Stimulated activated CD4-positive, alpha-beta T cell treated with anti-CD3 and anti-CD28 coated beads, Interleukin-15, amount 100 ng/mL, for 1 hour (primary cell): Measurements from ENCODE around the gene NCOR1.
A peak's percentile ranks its signal among the peaks of the same experiment; 100 is the strongest.
"Not testable (repeated sequence)": the region's sequence is repeated elsewhere in the genome, so short reads cannot be mapped to it uniquely, and the experiment has no call there.

Source experiments
- DNase-seq, 2 donors: peaks; one replicate each; pipeline ENCODE4 v3.0.0-alpha.2; 2020; ENCODE audit warnings: low read depth in 1 of 2, low spot score in 1 of 2

NCOR1 gene

DNA sequence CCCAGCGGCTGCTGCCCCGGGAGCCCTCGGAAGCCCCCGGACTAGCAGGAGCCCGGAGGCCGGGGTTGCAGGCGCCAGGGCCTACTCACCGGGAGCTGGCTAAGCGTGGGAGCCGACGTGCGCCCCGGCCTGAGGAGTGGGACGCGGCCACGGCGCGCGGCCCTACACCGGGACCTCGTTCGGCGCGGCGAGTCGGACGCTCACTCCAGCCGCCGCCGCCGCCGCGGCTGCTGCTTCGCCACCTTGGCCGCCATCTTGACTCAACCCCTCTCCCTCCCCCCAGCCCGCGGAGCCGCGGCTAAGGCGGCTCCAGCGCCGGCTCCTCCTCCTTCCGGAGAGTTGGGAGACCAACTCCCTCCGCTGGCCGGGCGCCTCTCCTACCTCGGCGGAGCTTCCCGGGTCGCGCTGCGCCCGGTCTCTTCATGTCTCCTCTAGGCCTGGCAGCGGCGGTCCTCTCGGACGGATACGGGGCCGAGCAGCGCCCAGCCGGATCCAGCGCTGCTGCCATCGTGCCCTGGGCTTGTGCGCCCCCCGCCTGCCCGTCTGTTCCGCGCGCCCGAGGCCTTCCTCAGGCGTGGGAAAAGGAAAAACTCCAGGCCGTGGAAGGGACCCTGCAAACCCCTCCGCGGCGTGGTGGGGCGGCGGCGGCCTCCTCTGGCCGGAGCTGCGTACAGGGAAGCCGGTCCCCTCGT is at the start of gene NCOR1:
Gene NCOR1, minus strand, starts transcription at position 262 of the 692 bp plus-strand sequence. CDS start 20,965 bp downstream, outside the sequence.
- peak; percentile 76 to 83 for DNase-seq

DNA sequence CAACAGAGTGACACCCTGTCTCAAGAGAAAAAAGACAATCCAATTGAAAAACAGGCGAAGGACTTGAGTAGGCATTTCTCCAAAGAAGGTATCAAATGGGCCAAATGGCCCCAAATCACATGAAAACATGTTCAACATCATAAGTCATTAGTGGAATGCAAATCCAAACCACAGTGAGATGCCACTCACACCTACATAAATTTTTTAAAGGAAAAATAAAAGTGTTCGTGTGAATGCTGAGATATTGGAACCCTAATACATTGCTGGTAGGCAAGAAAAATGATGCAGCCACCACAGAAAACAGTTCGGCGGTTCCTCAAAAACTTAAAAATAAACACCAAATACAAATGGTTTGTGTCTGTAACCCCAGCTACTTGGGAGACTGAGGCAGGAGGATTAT is 46.9 kb upstream of the NCOR1 start:
- no peak for DNase-seq

DNA sequence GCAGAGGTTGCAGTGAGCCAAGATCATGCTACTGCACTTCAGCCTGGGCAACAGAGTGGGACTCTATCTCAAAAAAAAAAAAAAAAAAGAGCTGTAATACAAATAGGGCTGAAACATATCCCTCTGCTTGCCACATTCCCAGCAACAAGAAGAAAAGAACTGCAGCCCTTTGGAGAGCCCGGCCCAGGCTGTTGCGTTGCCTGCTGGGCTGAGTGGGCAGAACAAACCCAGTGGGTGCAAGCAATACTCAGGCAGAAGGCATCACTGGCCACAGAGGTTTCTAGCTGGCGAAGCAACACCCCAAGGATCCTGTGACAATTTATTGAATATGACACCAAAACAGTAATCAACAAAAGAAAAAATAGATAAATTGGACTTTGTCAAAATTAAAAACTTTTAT is 45.7 kb upstream of the NCOR1 start:
- no peak for DNase-seq

DNA sequence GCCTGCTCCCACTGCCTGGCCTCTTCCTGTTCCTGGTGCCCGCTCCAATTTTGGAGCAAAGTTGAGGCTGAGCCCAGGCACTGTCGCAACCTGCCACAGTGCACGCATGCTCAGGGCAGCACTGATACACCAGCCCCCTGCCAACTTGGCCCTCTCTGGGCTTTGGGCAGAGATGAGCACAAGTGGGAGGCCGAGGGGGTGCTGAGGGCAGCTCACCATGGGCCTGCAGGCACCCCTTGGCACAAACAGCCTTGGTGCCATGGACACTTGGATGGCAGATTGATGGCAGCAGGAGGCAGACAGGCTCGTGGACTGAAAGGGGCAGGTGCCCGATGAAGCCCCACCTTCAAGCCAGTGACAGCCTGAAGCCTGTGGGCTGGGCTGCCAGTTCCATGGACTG is 44.6 kb upstream of the NCOR1 start:
- DNase-seq, result no peak

DNA sequence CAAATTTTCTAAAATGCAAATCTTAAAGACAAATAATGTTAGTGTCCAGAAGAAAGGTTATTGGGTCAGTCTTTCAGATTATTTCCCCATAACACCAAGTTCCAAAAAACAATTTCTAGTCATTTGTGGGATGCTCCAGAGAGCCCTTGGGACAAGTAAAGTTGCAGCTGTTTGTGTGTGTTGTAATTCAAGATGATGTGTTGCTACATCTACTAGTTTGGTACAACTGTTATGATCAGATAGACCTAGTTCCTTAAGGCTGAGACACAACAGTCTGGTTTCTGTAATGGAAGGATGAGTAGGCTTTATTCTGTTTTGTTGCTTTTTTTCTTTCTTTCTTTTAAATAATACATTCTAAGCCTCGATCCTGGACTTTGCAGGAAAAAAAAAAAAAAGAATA is 43.6 kb upstream of the NCOR1 start:
- DNase-seq, result no peak

DNA sequence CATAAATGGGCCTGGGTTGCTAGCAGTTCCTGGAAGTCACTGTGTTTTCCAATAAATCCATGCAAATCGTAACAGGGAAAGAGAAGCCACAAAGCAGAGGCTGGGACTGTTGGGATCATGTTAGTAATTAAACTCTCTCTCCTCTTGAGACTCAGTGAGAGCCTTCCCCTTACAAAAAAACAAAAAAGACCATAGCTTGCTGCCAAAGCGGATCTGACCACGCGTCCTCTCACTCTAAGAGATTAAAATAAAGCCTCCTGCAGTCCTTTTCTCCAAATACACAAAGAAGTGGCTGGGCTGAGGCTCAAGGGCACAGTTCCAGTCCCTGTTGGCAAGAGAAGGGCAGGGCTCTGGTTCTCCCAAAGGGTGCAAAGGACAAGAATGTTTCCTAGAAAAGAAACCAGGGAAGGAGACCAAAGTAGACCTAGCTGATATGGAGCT is 40.2 kb upstream of the NCOR1 start:
- no peak for DNase-seq

DNA sequence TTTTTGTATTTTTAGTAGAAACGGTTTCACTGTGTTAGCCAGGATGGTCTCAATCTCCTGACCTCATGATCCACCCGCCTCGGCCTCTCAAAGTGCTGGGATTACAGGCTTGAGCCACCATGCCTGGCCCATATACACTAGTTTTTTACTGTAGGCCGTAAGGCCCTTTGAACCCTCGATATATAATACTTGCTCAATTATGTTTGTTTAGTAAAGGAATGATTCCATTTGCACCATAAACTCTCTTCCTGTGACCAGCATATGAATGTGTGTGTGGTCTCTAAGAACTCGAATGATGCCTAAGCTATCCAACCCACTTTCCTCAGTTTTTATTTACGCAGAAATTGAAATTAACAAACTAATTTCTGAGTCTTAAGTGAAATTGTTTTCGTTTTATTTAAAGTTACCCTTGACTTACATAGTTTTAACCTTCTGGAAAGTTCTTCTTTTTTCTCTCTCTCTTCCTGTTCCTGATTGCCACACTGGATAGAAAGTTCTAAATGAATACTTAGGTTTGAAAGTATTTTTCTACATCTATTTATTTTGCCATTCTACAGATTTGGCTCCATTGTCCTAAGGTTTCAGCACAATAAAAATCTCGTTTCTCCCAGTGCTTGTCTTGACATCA is 39.6 kb upstream of the NCOR1 start:
- DNase-seq, result no peak

DNA sequence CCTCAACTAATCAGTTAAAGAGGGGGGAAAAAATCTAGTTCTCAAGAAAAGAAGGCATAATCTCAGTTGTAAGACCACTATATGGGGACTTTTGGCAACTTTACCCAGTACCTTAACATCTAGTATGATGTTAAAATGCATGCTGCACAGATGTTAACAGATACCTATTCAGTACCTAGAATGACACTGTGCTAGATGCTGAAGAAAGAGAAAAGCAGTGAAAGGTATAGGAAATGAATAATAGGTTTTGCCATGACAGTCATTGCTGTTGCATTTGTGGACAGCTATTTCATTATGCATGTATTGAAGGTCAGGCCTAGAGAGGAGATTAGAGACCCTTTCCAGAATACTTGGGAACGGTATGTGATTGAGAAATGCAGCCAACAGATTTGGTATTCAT is 36.2 kb upstream of the NCOR1 start:
- no peak for DNase-seq

DNA sequence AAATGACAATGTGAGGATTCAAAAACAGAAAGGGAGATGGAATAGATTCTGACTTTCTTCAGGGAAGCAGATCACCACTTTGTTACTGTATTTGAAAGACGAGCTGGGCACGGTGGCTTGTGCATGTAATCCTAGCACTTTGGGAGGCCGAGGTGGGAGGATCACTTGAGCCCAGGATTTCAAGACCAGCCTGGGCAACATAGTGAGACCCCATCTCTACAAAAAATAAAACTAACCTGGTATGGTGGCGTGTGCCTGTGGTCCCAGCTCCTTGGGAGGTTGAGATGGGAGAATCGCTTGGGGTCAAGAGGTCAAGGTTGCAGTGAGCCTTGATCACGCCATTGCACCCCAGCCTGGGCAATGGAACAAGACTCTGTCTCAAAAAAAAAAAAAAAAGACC is 35.7 kb upstream of the NCOR1 start:
- no peak for DNase-seq

DNA sequence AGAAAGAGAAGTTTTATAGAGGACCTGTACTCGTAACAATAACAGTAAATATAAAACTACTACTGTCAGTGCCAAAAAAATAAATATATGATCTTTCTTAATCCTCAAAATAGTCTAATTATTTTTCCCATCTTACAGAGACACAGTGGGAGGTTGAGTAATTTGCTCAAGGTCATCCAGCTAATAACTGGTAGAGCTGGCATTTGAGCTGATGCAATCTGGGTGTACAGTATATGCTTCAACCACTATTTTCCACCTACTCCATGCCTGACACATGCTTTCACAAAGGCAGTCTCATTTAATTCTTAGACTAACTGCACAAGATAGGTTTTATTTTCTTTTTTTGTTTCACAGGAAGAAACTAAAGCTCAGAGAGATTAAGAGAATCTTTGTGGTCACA is 35.3 kb upstream of the NCOR1 start:
- DNase-seq, result no peak

DNA sequence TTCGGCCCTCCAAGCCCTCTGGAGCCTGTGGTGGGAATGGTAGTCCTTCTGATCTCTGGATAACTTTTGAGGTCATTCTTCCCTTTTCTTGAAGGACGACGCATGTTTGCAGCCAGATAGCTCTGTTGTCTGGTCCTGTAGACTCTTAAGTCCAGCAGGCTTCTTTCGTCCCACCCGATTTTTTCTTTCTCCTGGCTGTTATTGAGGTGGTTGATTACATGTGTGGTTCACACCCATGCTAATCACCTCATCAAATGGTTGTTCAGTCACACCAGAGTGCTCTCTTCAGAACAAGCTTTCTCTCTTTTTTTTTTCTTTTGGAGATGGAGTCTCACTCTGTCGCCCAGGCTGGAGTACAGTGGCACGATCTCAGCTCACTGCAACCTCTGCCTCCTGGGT is 32.3 kb upstream of the NCOR1 start:
- no peak for DNase-seq

DNA sequence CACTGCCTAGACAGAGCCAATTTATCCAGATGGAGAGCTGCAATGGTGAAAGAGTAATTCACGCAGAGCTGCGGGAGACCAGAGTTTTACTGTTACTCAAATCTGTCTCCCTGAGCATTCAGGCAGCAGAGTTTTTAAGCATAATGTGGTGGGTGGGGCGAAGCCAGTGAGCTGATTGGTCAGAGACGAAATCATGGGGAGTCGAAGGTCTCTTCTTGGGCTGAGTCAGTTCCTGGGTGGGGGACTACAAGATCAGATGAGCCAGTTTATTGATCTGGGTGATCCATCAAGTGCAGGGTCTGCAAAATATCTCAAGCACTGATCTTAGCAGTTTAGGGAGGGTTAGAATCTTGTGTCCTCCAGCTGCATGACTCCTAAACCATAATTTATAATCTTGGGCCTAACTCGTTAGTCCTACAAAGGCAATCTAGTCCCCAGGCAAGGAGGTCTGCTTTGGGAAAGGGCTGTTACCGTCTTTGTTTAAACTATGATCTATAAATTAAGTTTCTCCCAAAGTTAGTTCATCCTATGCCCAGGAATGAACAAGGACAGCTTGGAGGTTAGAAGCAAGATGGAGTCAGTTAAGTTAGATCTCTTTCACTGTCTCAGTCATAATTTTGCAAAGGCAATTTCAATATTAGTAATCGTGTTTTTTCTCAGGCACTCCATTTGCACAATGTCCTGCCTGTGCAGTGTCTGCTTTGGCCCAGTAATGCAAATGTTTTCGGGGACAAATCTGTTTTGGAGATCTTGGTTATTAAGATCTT is 28.6 kb upstream of the NCOR1 start:
- no peak for DNase-seq

DNA sequence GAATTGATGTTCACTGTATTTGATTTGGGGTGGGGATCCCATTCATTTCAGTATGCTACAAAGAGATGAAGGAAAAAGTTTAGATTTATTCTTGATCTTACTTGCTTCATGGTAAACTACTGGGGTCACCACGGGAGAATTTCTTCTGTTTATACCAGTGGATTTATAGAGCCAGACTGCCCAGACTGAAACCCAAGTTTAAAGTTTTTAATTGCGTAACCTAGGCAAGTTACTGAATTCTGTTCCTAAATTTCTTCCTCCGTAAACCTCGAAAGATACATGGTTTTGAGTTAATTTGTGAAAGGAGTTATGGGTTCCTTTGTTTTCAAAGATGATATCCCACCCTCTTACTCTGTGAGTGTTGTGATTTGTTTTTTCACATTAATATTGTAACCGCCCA is 28.1 kb upstream of the NCOR1 start:
- no peak for DNase-seq

DNA sequence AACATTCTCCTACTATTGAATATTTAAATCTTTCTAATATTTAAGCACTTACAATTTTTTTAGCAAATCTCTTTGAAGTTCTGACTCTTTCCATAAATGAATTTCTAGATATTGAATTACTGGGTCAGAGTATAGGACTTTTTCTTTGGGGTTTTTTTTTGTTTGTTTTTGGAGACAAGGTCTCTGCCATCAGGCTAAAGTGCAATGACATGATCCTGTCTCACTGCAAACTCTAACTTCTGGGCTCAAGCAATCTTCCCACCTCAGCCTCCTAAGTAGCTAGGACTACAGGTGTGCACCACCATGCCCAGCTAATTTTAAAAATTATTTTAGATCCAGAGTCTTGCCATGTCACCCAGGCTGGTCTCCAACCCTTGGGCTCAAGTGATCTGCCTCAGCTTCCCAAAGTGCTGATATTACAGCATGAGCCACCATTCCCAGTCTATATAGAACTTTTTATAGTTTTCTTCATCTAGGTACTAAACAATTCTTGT is 26.6 kb upstream of the NCOR1 start:
- no peak for DNase-seq

DNA sequence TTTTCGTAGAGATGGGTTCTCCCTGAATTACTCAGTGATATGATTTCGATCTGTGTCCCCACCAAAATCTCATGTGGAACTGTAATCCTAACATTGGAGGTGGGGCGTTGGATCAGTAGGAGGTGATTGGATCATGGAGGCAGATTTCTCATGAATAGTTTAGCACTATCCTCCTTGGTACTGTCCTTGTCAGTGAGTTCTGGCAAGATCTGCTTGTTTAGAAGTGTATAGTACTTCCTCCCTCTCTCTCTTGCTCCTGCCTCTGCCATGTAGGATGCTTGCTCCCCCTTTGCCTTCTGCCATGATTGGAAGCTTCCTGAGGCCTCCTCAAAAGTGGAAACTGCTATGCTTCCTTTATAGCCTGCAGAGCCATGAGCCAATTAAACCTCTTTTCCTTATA is 24.6 kb upstream of the NCOR1 start:
- no peak for DNase-seq

DNA sequence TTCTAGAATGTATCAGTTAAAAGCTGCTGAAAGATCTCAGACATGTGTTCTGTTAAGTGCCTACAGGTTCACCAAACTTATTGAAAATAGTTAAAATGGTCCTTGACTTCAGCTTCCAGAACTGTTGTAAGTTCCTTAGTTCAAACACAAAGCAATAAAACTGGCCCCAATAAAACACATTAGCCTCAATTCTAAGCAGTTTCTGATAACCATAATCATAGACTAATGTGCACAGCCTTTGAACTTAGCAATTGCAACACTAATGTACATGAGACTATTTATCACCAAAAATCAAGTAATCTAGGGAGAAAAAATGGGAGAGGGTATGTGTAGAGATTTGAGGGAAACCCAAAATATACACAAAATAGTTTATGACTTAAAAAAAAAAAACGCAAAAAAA is 17.1 kb upstream of the NCOR1 start:
- DNase-seq, result no peak

DNA sequence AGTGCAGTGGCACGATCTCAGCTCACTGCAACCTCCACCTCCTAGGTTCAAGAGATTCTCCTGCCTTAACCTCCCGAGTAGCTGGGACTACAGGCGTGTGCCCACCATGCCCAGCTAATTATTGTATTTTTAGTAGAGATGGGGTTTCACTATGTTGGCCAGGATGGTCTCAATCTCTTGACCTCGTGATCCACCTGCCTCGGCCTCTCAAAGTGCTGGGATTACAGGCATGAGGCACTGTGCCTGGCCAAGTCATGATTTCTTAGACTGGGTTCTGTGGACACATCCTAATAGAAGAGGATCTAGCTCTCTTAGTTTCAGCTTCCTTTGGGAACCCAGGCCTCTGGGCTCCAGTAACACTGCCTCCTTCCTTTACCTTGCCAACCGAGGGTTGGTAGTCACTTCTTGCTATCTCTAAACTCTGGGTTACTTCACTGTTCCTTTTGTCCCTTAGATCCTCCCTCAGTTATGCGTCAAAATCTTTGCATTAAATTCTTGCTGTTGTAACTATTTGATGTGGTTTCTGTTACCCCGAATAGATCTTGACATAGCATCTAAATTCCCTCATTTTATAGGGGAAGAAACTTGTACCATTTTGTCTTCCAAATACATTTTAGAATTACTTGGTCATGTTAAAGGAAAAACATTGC is 14.7 kb upstream of the NCOR1 start:
- not testable (repeated sequence) for DNase-seq

DNA sequence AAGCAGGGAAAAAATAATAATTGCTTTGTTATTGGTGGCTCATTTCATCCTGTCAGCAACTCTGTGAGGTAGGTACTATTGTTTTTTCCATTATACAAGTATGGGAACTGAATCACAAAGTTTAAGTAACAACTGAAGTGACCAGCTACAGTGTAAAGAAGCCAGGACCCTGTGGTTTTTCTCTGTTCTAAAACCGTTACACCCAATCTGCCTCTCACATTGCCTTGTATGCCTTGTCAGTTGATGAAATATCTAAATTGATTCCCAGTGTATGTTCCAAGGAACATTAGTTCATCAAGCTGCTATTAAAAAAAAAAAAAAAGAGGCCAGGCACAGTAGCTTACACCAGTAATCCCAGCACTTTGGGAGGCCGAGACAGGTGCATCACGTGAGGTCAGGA is 7.1 kb upstream of the NCOR1 start:
- DNase-seq, result no peak

DNA sequence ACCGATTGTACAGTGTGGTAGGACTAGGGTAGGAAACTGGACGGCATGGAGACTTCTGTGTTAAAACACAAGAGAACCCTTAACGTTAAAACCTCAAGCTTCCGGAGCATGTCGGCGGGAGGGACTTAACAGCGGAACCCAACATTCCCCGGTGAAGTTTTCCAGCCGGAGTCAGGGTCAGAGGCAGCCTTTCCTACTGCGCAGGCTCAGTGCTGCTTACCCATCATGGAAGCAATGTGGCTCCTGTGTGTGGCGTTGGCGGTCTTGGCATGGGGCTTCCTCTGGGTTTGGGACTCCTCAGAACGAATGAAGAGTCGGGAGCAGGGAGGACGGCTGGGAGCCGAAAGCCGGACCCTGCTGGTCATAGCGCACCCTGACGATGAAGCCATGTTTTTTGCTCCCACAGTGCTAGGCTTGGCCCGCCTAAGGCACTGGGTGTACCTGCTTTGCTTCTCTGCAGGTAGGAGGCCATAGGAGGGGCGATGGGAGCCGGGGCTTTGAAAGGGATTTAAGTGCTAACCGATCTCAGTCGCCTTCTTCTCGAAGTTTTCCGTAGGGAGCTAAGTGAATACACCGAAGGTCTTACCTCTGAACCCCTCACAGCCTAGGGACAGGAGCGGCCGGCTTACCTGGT is 1.8 kb upstream of the NCOR1 start, which contains the start of gene PIGL:
Gene PIGL, plus strand, starts transcription at position 209 of the 634 bp plus-strand sequence. Its CDS starts 17 bp downstream, at position 226.
- peak; percentile 73 to 79 for DNase-seq

DNA sequence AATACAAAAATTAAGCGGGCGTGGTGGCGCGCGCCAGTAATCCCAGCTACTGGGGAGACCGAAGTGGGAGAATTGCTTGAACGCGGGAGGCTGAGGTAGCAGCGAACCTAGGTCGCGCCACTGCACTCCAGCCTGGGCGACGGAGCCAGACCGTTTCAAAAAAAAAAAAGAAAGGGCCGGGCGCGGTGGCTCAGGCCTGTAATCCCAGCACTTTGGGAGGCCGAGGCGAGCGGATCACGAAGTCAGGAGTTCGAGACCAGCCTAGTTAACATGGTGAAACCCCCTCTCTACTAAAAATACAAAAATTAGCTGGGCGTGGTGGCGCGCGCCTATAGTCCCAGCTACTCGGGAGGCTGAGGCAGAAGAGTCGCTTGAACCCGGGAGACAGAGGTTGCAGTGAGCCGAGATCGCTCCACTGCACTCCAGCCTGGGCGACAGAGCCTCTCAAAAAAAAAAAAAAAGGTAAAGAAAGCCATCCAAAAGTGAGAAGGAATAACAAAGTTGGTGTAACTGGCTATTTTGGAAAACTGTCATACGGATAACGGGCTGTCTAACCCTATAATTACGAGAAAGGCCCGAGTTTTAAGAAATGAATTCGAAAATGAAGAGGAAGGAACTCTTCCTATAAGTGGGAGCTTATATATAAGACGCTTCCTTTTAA is 1.1 kb upstream of the NCOR1 start:
- DNase-seq, result not testable (repeated sequence)

DNA sequence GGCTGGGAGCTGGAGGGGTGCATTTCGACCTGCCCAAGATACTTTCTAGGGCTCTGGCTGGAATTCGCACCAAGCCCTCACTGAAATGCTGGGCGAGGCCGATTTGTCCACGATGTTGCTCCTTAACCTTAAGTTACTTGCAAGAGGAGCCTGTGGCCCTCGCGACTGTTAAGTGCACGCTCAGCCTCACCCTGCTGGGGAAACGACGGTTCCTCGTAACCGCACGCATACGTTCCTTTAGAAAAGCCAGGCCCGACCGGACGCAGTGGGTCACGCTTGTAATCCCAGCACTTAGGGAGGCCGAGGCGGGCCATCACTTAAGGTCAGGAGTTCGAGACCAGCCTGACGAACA is 607 bp upstream of the NCOR1 start:
- no peak for DNase-seq
